ENCODE data around the gene CLEC2A.

Gene CLEC2A

GRCh38 chr12:9867531-9867930, 64.6 kb downstream of the CLEC2A start:
- Histone ChIP-seq H3K9ac (ENCODE audit: low read depth, low read length) (peak overlapping the region; percentile 67), H3K27me3 (ENCODE audit: insufficient read depth, low read length, poor library complexity) (no peaks in the 10 kb centered on the region), H4K20me1 (ENCODE audit: insufficient read depth, low read length) (no peaks in the 10 kb centered on the region), H3K27ac (ENCODE audit: low read length) (peak overlapping the region; percentile 91), H3K36me3 (ENCODE audit: insufficient read depth, low read length) (no peaks in the 10 kb centered on the region), H3K4me3 (ENCODE audit: low read depth in 1 of 2, low read length in 2 of 2) (peak overlapping the region; percentile 47 to 57), H3K79me2 (ENCODE audit: insufficient read depth, low read length) (peaks cover 71% of the 10 kb centered on the region), H3K9me3 (ENCODE audit: insufficient read depth, low read length, severe bottlenecking) (peaks cover 2% of the 10 kb centered on the region), H2AFZ (ENCODE audit: low read depth, low read length) (peak overlapping the region; percentile 53), H3K4me1 (ENCODE audit: insufficient read depth, low read length) (peaks cover 37% of the 10 kb centered on the region), H3K4me2 (ENCODE audit: insufficient read depth, low read length) (peak overlapping the region; percentile 69)
- DNase-seq (no peak), ATAC-seq (ENCODE audit: insufficient read depth, low read depth) (0 out of 3 replicates have a peak, but pooled peaks have one; percentile 16)
- TF ChIP-seq CTCF (IDR thresholded peaks at IDR 0.05; ENCODE audit: borderline replicate concordance, extremely low read depth, low read length, poor library complexity, severe bottlenecking) (no peak), EZH2 (IDR thresholded peaks at IDR 0.05; ENCODE audit: borderline replicate concordance, low read depth, low read length, severe bottlenecking) (no peak)

GRCh38 chr12:9866860-9867269, 65.3 kb downstream of the CLEC2A start:
- H3K9ac ChIP-seq (ENCODE audit: low read depth, low read length) = peak overlapping the region; percentile 67
- H3K79me2 ChIP-seq (ENCODE audit: insufficient read depth, low read length) = peaks cover 78% of the 10 kb centered on the region

GRCh38 chr12:9864913-9865675, 67.1 kb downstream of the CLEC2A start:
- peak overlapping the region; percentile 69 for H3K4me2 ChIP-seq (ENCODE audit: insufficient read depth, low read length)
- no peaks in the 10 kb centered on the region for H3K36me3 ChIP-seq (ENCODE audit: insufficient read depth, low read length)
- H3K9ac ChIP-seq (ENCODE audit: low read depth, low read length) = peak overlapping the region; percentile 67
- H2AFZ ChIP-seq (ENCODE audit: low read depth, low read length) = peak overlapping the region; percentile 21
- peak overlapping the region; percentile 91 for H3K27ac ChIP-seq (ENCODE audit: low read length)
- TF ChIP-seq CTCF (IDR thresholded peaks at IDR 0.05; ENCODE audit: borderline replicate concordance, extremely low read depth, low read length, poor library complexity, severe bottlenecking) (no peak), EZH2 (IDR thresholded peaks at IDR 0.05; ENCODE audit: borderline replicate concordance, low read depth, low read length, severe bottlenecking) (no peak)
- peak; percentile 58 for ATAC-seq (ENCODE audit: insufficient read depth, low read depth)
- H3K4me3 ChIP-seq (ENCODE audit: low read depth in 1 of 2, low read length in 2 of 2) = peak overlapping the region; percentile 47 to 57; a peak in 3 of 4 replicates
- H4K20me1 ChIP-seq (ENCODE audit: insufficient read depth, low read length) = no peaks in the 10 kb centered on the region
- DNase-seq = peak; percentile 40
- peaks cover 87% of the 10 kb centered on the region for H3K79me2 ChIP-seq (ENCODE audit: insufficient read depth, low read length)
- H3K9me3 ChIP-seq (ENCODE audit: insufficient read depth, low read length, severe bottlenecking) = peaks cover 2% of the 10 kb centered on the region
- peaks cover 22% of the 10 kb centered on the region for H3K4me1 ChIP-seq (ENCODE audit: insufficient read depth, low read length)
- no peaks in the 10 kb centered on the region for H3K27me3 ChIP-seq (ENCODE audit: insufficient read depth, low read length, poor library complexity)

More at GRCh38 chr12:9866860-9867269, 65.3 kb downstream of the CLEC2A start:
- Histone ChIP-seq H3K4me3 (ENCODE audit: low read depth in 1 of 2, low read length in 2 of 2) (peak overlapping the region; percentile 47 to 57), H4K20me1 (ENCODE audit: insufficient read depth, low read length) (no peaks in the 10 kb centered on the region), H3K4me2 (ENCODE audit: insufficient read depth, low read length) (peak overlapping the region; percentile 69), H2AFZ (ENCODE audit: low read depth, low read length) (peak overlapping the region; percentile 53), H3K9me3 (ENCODE audit: insufficient read depth, low read length, severe bottlenecking) (peaks cover 2% of the 10 kb centered on the region), H3K4me1 (ENCODE audit: insufficient read depth, low read length) (peaks cover 36% of the 10 kb centered on the region), H3K36me3 (ENCODE audit: insufficient read depth, low read length) (no peaks in the 10 kb centered on the region), H3K27ac (ENCODE audit: low read length) (peak overlapping the region; percentile 91), H3K27me3 (ENCODE audit: insufficient read depth, low read length, poor library complexity) (no peaks in the 10 kb centered on the region)
- ATAC-seq (ENCODE audit: insufficient read depth, low read depth) (0 out of 3 replicates have a peak, but pooled peaks have one; percentile 18), DNase-seq (no peak)
- TF ChIP-seq CTCF (IDR thresholded peaks at IDR 0.05; ENCODE audit: borderline replicate concordance, extremely low read depth, low read length, poor library complexity, severe bottlenecking) (no peak), EZH2 (IDR thresholded peaks at IDR 0.05; ENCODE audit: borderline replicate concordance, low read depth, low read length, severe bottlenecking) (no peak)

All from DND-41 (cell line).